ENCODE measurements around the gene TCTN1. TPM values are rescaled to one million over a fixed set of nuclear protein-coding genes. Genes with fewer than 3 reads are reported as not detected.
A peak's percentile ranks its signal among the peaks of the same experiment; 100 is the strongest.
"Not testable (repeated sequence)": the region's sequence is repeated elsewhere in the genome, so short reads cannot be mapped to it uniquely, and the experiment has no call there.

The TCTN1 gene
- total and polyA plus RNA-seq, 9 donors, result 19.0 to 24.9 (median 20.8) TPM

DNA sequence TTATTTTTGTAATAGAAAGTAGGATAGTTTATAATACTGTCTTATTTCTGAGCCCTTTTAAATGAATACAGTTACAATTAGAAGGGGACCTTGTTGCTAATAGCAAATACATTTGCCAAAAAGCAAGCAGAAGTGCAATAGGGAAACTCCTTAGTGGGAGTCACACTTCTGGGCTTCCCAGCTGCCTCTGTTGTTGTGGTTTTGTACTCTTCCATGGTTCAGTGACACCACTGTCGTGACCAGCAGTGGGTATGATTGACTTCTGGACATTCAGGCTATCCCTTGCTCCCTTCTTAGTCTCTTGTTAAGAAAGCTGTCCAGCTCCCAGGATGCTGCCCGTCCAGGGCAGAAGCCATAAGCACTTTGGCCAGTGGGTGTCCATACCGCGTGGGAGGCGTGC is 22.6 kb downstream of the TCTN1 start:
- 85% methylated on average over 2 of the region's 5 CpGs for whole genome bisulfite sequencing (ENCODE audit: insufficient coverage)
- Histone ChIP-seq H3K9me3 (replicated peaks; ENCODE audit: control insufficient read depth, low read depth, low read length) (no peaks in the 10 kb centered on the region), H3K36me3 (ENCODE audit: control insufficient read depth, insufficient read depth, low read length) (peaks cover 17% of the 10 kb centered on the region), H3K27ac (ENCODE audit: low read length) (no peak overlapping the region), H3K4me1 (ENCODE audit: control insufficient read depth, insufficient read depth, low read length) (peaks cover 2% of the 10 kb centered on the region), H3K27me3 (ENCODE audit: control insufficient read depth, insufficient read depth, low read length) (no peaks in the 10 kb centered on the region), H3K4me3 (ENCODE audit: low read length) (no peak overlapping the region)
- no peak for DNase-seq

DNA sequence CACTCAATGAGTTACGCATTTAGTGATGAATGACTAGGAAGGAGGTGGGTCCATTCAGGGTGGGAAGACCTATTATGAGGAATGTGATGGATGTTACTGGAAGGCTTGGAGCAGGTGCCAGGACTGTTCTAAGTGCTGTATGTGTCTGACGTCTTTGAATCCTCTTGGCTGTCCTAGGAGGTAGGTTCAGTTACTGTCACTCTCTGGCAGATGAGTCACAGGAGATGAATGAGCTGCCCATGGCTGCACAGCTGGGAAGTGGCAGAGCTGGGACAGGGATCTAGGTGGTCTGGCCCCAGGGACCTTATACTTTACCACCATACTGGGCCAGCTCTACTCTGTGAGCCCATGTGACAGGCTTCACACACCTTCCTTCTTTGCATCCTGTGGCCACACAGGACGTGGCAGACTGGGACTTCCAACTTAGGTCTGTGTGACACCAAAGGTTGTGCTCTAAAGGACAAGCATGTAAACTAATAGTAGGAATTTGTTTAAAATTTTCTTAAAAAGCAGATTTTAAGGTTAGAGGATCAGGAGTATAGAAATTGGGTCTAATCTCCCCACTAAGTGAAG is 24.0 kb downstream of the TCTN1 start:
- Histone ChIP-seq H3K27me3 (ENCODE audit: control insufficient read depth, insufficient read depth, low read length) (no peaks in the 10 kb centered on the region), H3K36me3 (ENCODE audit: control insufficient read depth, insufficient read depth, low read length) (peaks cover 12% of the 10 kb centered on the region), H3K4me1 (ENCODE audit: control insufficient read depth, insufficient read depth, low read length) (peaks cover 7% of the 10 kb centered on the region), H3K9me3 (replicated peaks; ENCODE audit: control insufficient read depth, low read depth, low read length) (no peaks in the 10 kb centered on the region), H3K27ac (ENCODE audit: low read length) (no peak overlapping the region), H3K4me3 (ENCODE audit: low read length) (no peak overlapping the region)
- WGBS (ENCODE audit: insufficient coverage), result 74% methylated on average over 2 of the region's 3 CpGs
- DNase-seq, result no peak

DNA sequence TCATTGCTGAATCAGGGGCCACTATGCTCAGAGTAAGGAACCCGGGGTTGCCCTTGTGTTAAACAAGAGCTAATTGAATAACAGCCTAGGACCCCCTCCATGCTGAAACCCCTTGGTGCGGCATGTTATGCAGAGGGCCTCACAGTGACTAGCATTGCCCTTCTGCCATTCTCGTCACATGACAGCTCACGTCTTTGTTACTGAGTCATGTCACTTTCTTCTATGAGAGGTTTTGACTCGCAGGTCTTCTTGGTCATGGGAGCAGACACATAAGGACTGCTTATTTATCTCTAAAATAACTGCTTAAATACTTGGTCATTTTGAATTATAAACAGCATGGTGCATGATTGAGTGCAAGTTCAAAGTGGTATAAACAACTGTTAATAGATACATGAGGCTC is 24.9 kb downstream of the TCTN1 start:
- no peak for DNase-seq
- Histone ChIP-seq H3K27ac (ENCODE audit: low read length) (no peak overlapping the region), H3K27me3 (ENCODE audit: control insufficient read depth, insufficient read depth, low read length) (no peaks in the 10 kb centered on the region), H3K4me1 (ENCODE audit: control insufficient read depth, insufficient read depth, low read length) (peaks cover 7% of the 10 kb centered on the region), H3K36me3 (ENCODE audit: control insufficient read depth, insufficient read depth, low read length) (peaks cover 5% of the 10 kb centered on the region), H3K4me3 (ENCODE audit: low read length) (no peak overlapping the region), H3K9me3 (replicated peaks; ENCODE audit: control insufficient read depth, low read depth, low read length) (no peaks in the 10 kb centered on the region)
- 83% methylated on average over 4 of the region's 5 CpGs for WGBS (ENCODE audit: insufficient coverage)

DNA sequence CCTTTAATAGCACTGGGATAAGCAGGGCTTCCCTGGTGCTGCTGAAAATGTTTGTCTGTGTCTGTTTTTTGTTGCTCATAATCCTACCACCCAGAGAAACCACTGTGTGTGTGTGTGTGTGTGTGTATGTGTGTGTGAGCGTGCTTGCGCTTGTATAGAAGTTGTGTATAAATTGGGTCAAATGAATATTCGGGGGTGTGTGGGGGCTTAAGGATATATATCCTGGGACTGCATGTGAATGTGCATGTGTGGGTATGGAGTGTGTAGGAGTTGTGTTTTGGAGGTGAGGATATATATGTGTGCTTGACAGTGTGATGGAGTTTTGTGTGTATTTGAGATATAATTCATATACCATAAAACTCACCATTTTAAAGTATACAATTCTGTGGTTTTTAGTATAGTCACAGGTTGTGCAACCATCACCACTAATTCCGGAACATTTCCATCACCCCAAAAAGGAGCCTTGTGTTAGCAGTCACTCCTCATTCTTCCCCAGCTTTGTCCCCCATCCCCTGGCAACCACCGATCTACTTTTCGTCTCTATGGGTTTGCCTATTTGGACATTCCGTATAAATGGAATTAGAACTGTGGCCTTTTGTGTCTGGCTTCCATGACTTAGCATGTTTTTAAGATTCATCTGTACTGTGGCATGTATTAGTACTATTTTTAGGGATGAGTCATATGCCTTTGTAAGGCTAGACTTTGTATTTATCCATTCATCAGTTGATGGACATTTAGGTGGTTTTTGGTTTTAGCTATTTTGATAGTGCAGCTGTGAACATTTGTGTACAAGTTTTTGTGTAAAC is 25.6 kb downstream of the TCTN1 start:
- no peak overlapping the region for H3K27ac ChIP-seq (ENCODE audit: low read length)
- DNase-seq, result no peak
- 100% methylated on average over 3 of the region's 7 CpGs for WGBS (ENCODE audit: insufficient coverage)

DNA sequence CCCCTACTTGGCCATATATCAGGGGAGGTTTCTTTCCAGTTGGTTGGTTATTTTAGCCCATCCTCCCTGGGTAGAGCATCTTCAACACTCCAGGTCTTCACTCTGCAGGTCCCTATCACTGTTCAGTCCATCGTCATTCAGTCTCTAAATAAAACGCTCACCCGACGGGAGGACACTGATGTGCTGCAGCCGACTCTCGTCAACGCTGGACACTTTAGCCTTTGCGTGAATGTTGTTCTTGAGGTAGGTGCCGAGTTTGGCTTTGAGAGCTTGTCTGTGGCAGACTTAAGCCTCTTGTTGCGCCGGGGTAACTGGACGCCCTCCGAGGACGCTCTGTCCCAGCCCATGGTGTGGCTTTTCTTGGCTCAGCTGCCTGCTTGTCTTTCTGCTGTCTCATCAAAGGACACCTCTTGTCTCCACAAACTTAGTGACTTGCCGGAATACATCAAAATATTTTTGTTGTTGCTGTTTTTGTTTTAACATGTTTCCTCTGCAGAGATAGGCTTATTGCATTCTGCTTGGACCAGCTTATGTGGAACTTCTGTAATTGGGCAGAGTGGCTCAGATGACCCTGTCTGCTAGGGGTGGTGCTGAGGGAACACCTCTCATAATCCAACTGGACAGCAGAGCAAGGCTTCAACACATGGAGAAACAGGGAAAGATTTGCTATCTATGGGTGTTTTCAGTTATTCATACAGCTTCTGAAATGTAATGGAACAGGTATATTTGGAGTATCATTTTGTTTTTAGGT is 26.5 kb downstream of the TCTN1 start:
- Histone ChIP-seq H3K9me3 (replicated peaks; ENCODE audit: control insufficient read depth, low read depth, low read length) (no peaks in the 10 kb centered on the region), H3K4me3 (ENCODE audit: low read length) (no peak overlapping the region), H3K27ac (ENCODE audit: low read length) (no peak overlapping the region), H3K27me3 (ENCODE audit: control insufficient read depth, insufficient read depth, low read length) (no peaks in the 10 kb centered on the region), H3K4me1 (ENCODE audit: control insufficient read depth, insufficient read depth, low read length) (peaks cover 7% of the 10 kb centered on the region), H3K36me3 (ENCODE audit: control insufficient read depth, insufficient read depth, low read length) (peaks cover 10% of the 10 kb centered on the region)
- DNase-seq, result no peak
- WGBS (ENCODE audit: insufficient coverage), result 84% methylated on average over 11 of the region's 15 CpGs

More for the DNA sequence above, 25.6 kb downstream of the TCTN1 start:
- Histone ChIP-seq H3K27me3 (ENCODE audit: control insufficient read depth, insufficient read depth, low read length) (no peaks in the 10 kb centered on the region), H3K4me3 (ENCODE audit: low read length) (no peak overlapping the region), H3K4me1 (ENCODE audit: control insufficient read depth, insufficient read depth, low read length) (peaks cover 7% of the 10 kb centered on the region), H3K9me3 (replicated peaks; ENCODE audit: control insufficient read depth, low read depth, low read length) (no peaks in the 10 kb centered on the region), H3K36me3 (ENCODE audit: control insufficient read depth, insufficient read depth, low read length) (peaks cover 5% of the 10 kb centered on the region)

DNA sequence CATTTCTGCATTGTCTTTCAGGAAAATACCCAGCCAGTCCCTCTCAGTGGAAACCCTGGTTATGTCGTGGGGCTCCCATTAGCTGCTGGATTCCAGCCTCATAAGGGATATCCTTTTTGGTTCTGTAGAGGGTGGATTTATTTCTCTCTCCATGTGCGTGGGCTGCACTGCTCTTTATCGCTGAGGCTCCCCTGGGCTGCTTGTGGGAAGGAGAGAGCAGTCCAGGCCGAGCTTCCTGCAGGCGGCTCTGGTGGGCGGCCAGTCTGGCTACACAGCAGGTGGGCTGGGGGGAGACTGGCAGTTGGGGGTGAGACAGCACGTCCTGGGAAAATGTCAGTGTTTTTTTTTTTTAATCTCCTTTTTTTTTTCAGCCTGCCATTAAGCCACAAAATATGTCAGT is 27.6 kb downstream of the TCTN1 start:
- no CpG with 5 or more reads among the region's 7 CpGs for WGBS (ENCODE audit: insufficient coverage)
- peak; percentile 40 for DNase-seq

DNA sequence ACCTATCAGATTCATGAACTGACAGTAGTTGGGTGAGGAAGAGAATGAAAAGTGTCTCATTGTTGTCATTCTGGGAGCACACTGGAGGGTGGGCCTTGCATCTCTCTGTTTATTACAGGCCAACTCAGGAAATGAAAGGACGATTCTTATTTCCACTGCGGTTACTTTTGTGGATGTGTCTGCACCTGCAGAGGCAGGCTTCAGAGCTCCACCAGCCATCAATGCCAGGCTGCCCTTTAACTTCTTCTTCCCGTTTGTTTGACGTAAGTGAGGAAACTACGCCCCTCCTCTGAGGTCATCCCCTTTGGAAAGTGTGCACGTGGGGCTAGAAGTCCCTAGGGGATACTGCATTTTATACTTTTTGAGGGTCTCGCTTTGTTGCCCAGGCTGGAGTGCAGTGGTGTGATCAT is 33.7 kb downstream of the TCTN1 start:
- H3K4me3 ChIP-seq (ENCODE audit: low read length), result no peak overlapping the region

More for the DNA sequence above, 27.6 kb downstream of the TCTN1 start:
- no peaks in the 10 kb centered on the region for H3K9me3 ChIP-seq (replicated peaks; ENCODE audit: control insufficient read depth, low read depth, low read length)
- no peak overlapping the region for H3K4me3 ChIP-seq (ENCODE audit: low read length)
- peaks cover 7% of the 10 kb centered on the region for H3K4me1 ChIP-seq (ENCODE audit: control insufficient read depth, insufficient read depth, low read length)
- no peaks in the 10 kb centered on the region for H3K27me3 ChIP-seq (ENCODE audit: control insufficient read depth, insufficient read depth, low read length)
- H3K27ac ChIP-seq (ENCODE audit: low read length), result no peak overlapping the region
- H3K36me3 ChIP-seq (ENCODE audit: control insufficient read depth, insufficient read depth, low read length), result peaks cover 9% of the 10 kb centered on the region

DNA sequence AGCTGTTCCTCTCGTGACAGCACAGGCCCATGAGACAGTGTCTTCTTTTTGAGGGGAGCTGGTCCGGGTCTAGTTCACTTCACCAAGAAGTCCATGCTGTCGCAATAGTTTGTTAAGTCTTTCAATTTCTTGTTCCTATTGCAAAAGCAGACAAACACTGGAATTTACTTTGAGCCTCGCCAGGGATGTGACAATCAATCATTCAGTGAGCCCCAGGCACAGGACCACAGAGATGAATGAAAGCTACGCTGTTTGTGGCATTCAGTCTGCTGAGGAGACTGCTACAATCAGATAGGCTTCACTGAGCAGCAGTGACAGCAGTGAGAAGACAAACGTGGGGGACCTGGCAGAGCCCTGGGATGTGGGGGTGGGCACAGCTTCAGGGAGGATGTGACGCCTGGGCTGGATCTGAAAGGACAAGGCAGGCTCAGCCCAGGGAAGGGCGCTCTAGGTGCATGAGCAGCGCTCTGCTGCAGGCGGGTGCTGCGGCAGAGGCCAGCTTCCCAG is 35.5 kb downstream of the TCTN1 start:
- H3K36me3 ChIP-seq (ENCODE audit: control insufficient read depth, insufficient read depth, low read length), result peaks cover 32% of the 10 kb centered on the region

More for the DNA sequence above, 33.7 kb downstream of the TCTN1 start:
- peak; percentile 30 for DNase-seq
- Histone ChIP-seq H3K4me1 (ENCODE audit: control insufficient read depth, insufficient read depth, low read length) (no peaks in the 10 kb centered on the region), H3K27ac (ENCODE audit: low read length) (no peak overlapping the region), H3K9me3 (replicated peaks; ENCODE audit: control insufficient read depth, low read depth, low read length) (no peaks in the 10 kb centered on the region), H3K36me3 (ENCODE audit: control insufficient read depth, insufficient read depth, low read length) (peaks cover 32% of the 10 kb centered on the region), H3K27me3 (ENCODE audit: control insufficient read depth, insufficient read depth, low read length) (no peaks in the 10 kb centered on the region)
- WGBS (ENCODE audit: insufficient coverage), result 63% methylated on average over 4 of the region's 7 CpGs

DNA sequence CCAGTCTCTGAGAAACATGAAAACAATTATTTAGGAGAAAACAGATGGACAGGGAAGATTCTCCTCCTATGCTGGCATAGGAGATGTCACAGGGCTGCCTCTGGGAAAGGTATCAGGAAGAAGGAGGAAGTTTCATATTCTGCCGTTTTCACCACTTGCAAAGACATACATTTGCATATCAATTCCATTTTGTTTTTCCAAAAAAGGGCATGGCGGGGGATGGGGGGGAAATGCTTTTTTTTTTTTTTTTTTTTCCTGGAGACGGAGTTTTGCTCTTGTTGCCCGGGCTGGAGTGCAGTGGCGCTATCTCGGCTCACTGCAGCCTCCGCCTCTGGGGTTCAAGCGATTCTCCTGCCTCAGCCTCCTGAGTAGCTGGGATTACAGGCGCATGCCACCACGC is 40.3 kb downstream of the TCTN1 start:
- H3K27me3 ChIP-seq (ENCODE audit: control insufficient read depth, insufficient read depth, low read length); H3K27ac ChIP-seq (ENCODE audit: low read length); H3K9me3 ChIP-seq (replicated peaks; ENCODE audit: control insufficient read depth, low read depth, low read length); DNase-seq; H3K4me3 ChIP-seq (ENCODE audit: low read length): not testable (repeated sequence)
- peaks cover 17% of the 10 kb centered on the region for H3K36me3 ChIP-seq (ENCODE audit: control insufficient read depth, insufficient read depth, low read length)
- WGBS (ENCODE audit: insufficient coverage), result 92% methylated on average over 8 of the region's 10 CpGs
- H3K4me1 ChIP-seq (ENCODE audit: control insufficient read depth, insufficient read depth, low read length), result peaks cover 16% of the 10 kb centered on the region

More for the DNA sequence above, 35.5 kb downstream of the TCTN1 start:
- DNase-seq, result no peak
- H3K27ac ChIP-seq (ENCODE audit: low read length), result no peak overlapping the region
- no peak overlapping the region for H3K4me3 ChIP-seq (ENCODE audit: low read length)
- no peaks in the 10 kb centered on the region for H3K27me3 ChIP-seq (ENCODE audit: control insufficient read depth, insufficient read depth, low read length)
- WGBS (ENCODE audit: insufficient coverage), result 77% methylated on average over 11 of the region's 11 CpGs
- no peaks in the 10 kb centered on the region for H3K9me3 ChIP-seq (replicated peaks; ENCODE audit: control insufficient read depth, low read depth, low read length)
- no peaks in the 10 kb centered on the region for H3K4me1 ChIP-seq (ENCODE audit: control insufficient read depth, insufficient read depth, low read length)
